ENCODE measurements around the gene FRZB. TPM values are rescaled to one million over a fixed set of nuclear protein-coding genes. Genes with fewer than 3 reads are reported as not detected.

Gene FRZB
- total RNA-seq, 2 donors from 2014 or later, result 54.8 to 107 TPM

DNA sequence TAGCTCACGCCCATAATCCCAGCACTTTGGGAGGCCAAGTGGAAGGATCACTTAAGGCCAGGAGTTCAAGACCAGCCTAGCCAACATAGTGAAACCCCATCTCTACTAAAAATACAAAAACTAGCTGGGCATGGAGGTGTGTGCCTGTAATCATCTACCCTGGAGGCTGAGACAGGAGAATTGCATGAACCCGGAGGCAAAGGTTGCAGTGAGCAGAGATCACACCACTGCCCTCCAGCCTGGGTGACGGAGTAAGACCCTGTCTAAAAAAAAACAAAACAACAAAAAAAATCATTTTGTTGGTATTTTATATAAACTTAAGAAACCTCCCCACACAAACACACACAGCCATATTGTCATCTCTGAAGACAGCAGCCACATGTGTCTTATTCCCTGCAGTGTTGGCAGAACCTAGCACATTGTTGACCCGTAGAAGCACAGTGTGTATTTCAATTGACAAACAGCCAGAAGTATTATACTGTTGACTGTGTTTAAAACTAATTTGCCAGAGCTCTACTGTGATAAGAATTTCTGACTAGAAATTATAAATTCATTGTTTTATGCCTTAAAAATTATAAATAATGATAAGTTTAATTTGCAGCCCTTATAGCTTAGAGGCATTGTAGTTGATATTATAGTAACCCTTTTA, 82.3 kb downstream of the FRZB start:
- Mint-ChIP-seq H3K36me3 (ENCODE audit: low read depth) (peaks cover 26% of the 10 kb centered on the region), H3K4me1 (peaks cover 5% of the 10 kb centered on the region), H3K4me3 (no peak overlapping the region), H3K27ac (no peak overlapping the region), H3K9me3 (peaks cover 11% of the 10 kb centered on the region), H3K27me3 (ENCODE audit: insufficient read depth) (no peaks in the 10 kb centered on the region)
- H3K4me3 ChIP-seq (ENCODE audit: low read length), result no peak overlapping the region
- peaks cover 29% of the 10 kb centered on the region for H3K36me3 ChIP-seq (ENCODE audit: control insufficient read depth, insufficient read depth, low read length)
- no peak overlapping the region for H3K27ac ChIP-seq (ENCODE audit: low read depth, low read length)
- H3K4me1 ChIP-seq (ENCODE audit: control insufficient read depth, insufficient read depth, low read length), result no peaks in the 10 kb centered on the region
- no peaks in the 10 kb centered on the region for H3K27me3 ChIP-seq (ENCODE audit: control insufficient read depth, insufficient read depth, low read length, poor library complexity, severe bottlenecking)
- 60 to 94% methylated on average over 1 to 4 of the region's 4 CpGs for WGBS, 2 experiments (ENCODE audit: insufficient coverage in 1 of 2, insufficient read length in 1 of 2)
- no peak for TF ChIP-seq CTCF (conservative IDR thresholded peaks at IDR 0.05)
- no peak for DNase-seq
- H3K9me3 ChIP-seq (ENCODE audit: control insufficient read depth, low read length), result peaks cover 14% of the 10 kb centered on the region
- H3K9ac ChIP-seq (ENCODE audit: extremely low read depth, low read length, poor library complexity, severe bottlenecking), result no peak overlapping the region

Other genes starting within 250 kb of the FRZB start
- 100 to 1,000 TPM; 212 to 232 TPM for gene DNAJC10, start 150.4 kb downstream of the FRZB start, total RNA-seq
- 100 to 1,000 TPM; 128 to 136 TPM for gene NCKAP1, start 171.8 kb upstream of the FRZB start, total RNA-seq
- gene DUSP19, start 212.1 kb upstream of the FRZB start, total RNA-seq, result 1 to 10 TPM; 1.7 TPM

Data from endodermal cell (in vitro differentiated cells).